Esophagus squamous epithelium (tissue), 4 donors: ENCODE data around the gene FAM163B.

Experiments
- POLR2A ChIP-seq, 4 donors: fragments of 450-650 bp; IDR thresholded peaks; one replicate each; pipeline ENCODE4 v1.6.1; 2017; ENCODE audit warnings: antibody characterized with exemption in 4 of 4, mild to moderate bottlenecking in 4 of 4, moderate library complexity in 3 of 4
- TF ChIP-seq, protein P1 (sequence below), 6 experiments: fragments of 450-650 bp in 4 of 6; fragments of 200-600 bp in 2 of 6; sonication (generic) in 2 of 6; IDR thresholded peaks; one replicate each; pipeline ENCODE4 v1.5.1; 2016 to 2019; ENCODE audit warnings: antibody characterized with exemption in 6 of 6, mild to moderate bottlenecking in 4 of 6, moderate library complexity in 4 of 6

DNA sequence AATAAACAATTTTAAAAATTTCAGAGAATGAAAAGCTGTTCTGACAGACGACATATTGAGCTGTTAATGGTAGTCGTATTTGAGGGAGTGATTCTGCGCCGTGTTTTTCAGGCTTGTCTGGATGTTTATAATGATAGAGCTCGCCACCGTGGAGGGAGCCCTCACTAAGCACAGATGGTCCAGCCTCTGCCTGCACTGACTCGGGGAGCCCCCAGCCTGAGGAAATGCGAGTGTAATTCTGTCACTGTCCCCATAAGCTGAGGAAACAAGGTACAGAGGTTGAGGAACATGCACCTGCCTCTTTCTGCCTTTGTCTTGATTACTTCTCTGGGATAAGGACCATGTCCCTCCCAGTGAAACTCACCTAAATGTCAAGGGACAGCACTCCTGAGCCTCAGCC is 19.6 kb upstream of the FAM163B start:
- no peak for TF ChIP-seq POLR2A (IDR thresholded peaks at IDR 0.05)
- TF ChIP-seq, protein P1, sequence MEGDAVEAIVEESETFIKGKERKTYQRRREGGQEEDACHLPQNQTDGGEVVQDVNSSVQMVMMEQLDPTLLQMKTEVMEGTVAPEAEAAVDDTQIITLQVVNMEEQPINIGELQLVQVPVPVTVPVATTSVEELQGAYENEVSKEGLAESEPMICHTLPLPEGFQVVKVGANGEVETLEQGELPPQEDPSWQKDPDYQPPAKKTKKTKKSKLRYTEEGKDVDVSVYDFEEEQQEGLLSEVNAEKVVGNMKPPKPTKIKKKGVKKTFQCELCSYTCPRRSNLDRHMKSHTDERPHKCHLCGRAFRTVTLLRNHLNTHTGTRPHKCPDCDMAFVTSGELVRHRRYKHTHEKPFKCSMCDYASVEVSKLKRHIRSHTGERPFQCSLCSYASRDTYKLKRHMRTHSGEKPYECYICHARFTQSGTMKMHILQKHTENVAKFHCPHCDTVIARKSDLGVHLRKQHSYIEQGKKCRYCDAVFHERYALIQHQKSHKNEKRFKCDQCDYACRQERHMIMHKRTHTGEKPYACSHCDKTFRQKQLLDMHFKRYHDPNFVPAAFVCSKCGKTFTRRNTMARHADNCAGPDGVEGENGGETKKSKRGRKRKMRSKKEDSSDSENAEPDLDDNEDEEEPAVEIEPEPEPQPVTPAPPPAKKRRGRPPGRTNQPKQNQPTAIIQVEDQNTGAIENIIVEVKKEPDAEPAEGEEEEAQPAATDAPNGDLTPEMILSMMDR (IDR thresholded peaks at IDR 0.05), result no peak
